HFF-Myc (cell line): ENCODE results near the gene ZNF652.

ENCODE experiments used
- DNase-seq: peaks from one replicate; pipeline ENCODE4 v3.0.0-alpha.2; 2011; ENCODE audit warnings: low read depth; ENCODE audit errors: extremely low read depth
- H3K4me3 ChIP-seq: replicated peaks from 2 replicates; pipeline ENCODE4 v1.5.1; 2011; ENCODE audit warnings: low read depth, mild to moderate bottlenecking, control low read depth, low read length
- CTCF ChIP-seq: IDR thresholded peaks from 2 replicates; pipeline ENCODE4 v1.5.1; 2012; ENCODE audit warnings: mild to moderate bottlenecking, low read depth, low read length, control low read depth; ENCODE audit errors: missing control alignments

The ZNF652 gene

GRCh38 chr17:49341356-49341755 is 20.7 kb downstream of the ZNF652 start:
- DNase-seq, result no peak
- H3K4me3 ChIP-seq, result no peak overlapping the region
- no peak for TF ChIP-seq CTCF

GRCh38 chr17:49339354-49339753 is 22.7 kb downstream of the ZNF652 start:
- DNase-seq, result no peak
- TF ChIP-seq CTCF, result no peak
- no peak overlapping the region for H3K4me3 ChIP-seq

GRCh38 chr17:49338883-49339282 is 23.2 kb downstream of the ZNF652 start:
- no peak for DNase-seq
- no peak for TF ChIP-seq CTCF
- no peak overlapping the region for H3K4me3 ChIP-seq

- no peak for DNase-seq
- TF ChIP-seq CTCF, result no peak
- no peak overlapping the region for H3K4me3 ChIP-seq
Measured at GRCh38 chr17:49337884-49338283, 24.2 kb downstream of the ZNF652 start.

GRCh38 chr17:49334744-49335512 is 27.1 kb downstream of the ZNF652 start:
- no peak for TF ChIP-seq CTCF
- H3K4me3 ChIP-seq, result no peak overlapping the region
- no peak for DNase-seq

GRCh38 chr17:49333804-49334203 is 28.2 kb downstream of the ZNF652 start:
- no peak for TF ChIP-seq CTCF
- no peak overlapping the region for H3K4me3 ChIP-seq
- DNase-seq, result no peak
